ENCODE results near the gene RABEP1. TPM values are rescaled to one million over a fixed set of nuclear protein-coding genes. Genes with fewer than 3 reads are reported as not detected.
A peak's percentile ranks its signal among the peaks of the same experiment; 100 is the strongest.

Gene RABEP1
- total and polyA plus RNA-seq, 9 of the 15 experiments (the other 6 are each of a cell fraction or from before 2014, with no cell fraction given), result 8.2 to 38.9 (median 30.3) TPM

DNA sequence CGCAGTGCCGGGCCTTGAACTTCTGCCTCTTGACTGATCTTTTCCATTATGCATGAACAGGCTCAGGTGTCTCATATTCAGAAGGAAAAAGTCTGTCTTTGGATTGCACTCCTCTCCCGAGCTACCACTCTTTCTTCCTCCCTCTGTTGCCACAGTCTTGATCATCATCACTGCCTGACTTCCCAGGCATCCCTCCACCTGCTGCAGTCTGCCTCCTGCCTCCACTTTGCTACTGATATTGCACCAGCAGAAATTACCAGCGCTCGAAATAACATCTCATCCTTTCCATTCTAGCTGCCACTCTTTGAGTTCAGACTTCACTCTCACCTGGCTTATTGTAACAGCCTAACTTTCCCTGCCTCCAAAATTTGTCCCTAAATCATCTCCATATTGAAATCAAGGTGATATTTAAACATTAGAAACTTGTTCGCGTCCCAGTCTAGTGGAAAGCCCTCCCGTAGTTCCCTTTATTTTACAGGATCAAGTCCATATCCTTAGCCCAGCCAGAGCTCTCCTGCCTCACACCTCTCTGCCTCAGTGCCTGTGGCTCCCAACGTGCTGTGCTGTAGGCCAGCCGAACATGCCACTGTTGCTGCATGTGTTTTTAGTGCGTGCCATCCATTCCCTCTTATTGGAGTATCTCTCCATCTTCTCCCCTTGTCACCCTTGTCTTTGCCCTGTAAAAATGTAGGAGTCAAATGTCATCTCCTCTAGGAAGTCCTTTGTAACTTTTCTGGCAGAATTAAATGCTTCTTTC is 97.4 kb downstream of the RABEP1 start (continued):
- TF ChIP-seq, protein P1, sequence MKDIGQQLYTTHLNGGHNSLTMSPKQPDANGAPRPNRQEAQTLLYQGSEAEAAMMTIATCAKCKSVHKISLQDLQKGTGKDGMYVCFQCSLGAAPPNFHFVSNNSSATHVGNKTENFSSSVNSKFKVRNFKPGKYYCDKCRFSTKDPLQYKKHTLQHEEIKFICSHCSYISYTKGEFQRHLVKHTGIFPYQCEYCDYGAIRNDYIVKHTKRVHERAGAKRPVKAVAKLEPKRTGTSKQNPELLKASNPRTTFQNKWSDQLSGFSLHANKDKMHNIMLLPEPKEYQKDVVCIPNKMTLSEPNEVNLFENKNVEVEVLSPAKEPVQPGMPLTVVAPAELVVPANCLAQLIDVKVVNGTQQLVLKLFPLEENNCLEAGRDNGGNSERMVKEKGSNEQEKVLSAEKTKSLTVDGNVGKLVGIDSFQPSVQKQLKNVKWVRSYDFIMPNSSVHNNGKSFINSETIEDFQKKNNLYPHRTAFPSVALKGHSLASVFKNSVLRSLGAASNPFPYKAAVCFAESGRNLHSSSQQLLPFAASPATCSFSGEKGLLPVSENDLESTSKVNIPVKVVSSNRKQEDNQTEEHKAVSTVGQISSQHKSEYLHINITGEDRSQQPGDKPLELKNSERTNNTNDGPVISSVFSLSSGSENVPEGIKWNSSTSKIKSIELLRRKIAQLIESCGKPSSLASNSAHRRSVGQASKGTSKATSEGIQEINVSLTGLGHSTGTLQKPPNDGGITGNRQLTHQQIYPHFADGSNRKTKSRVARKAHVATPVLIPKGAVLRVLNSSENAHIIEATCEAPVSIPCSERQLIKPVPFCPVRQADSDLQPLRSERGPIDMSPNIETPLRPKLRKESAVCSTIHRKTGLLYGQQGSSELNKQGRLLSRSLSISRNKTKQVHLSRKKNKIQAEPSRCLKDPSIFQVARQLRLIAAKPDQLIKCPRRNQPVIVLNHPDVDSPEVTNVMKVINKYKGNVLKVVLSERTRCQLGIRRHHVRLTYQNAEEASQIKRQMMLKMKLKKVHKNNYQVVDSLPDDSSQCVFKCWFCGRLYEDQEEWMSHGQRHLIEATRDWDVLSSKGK (CRISPR knock-in tag; IDR thresholded peaks at IDR 0.05), result no peak
- TF ChIP-seq CBX8 (IDR thresholded peaks at IDR 0.05; ENCODE audit: borderline replicate concordance, extremely low read depth, low read depth, low read length, poor library complexity, severe bottlenecking), result no peak
- no peak for TF ChIP-seq FOXP1 (CRISPR knock-in tag; IDR thresholded peaks at IDR 0.05)
- no peak for TF ChIP-seq KLF10 (CRISPR knock-in tag; IDR thresholded peaks at IDR 0.05)
- TF ChIP-seq POLR2A (conservative IDR thresholded peaks at IDR 0.05), result peak; percentile 21
- no peak for TF ChIP-seq TAF1 (IDR thresholded peaks at IDR 0.05; ENCODE audit: control insufficient read depth, extremely low read depth, insufficient read depth, low read length, severe bottlenecking)

Data from K562 (cell line).